ENCODE data around the gene CHAT.

Gene CHAT

GRCh38 chr10:49624629-49625028 lies 10.8 kb downstream of the CHAT start:
- Histone ChIP-seq H3K9me3 (ENCODE audit: control insufficient read depth, insufficient read depth, low read length) (no peaks in the 10 kb centered on the region), H3K4me1 (ENCODE audit: insufficient read depth, low read length) (0 out of 2 replicates have a peak, but pooled peaks cover 2% of the 10 kb centered on the region), H3K9ac (ENCODE audit: low read depth, low read length) (no peak overlapping the region), H3K36me3 (ENCODE audit: insufficient read depth, low read length) (no peaks in the 10 kb centered on the region)

DNA sequence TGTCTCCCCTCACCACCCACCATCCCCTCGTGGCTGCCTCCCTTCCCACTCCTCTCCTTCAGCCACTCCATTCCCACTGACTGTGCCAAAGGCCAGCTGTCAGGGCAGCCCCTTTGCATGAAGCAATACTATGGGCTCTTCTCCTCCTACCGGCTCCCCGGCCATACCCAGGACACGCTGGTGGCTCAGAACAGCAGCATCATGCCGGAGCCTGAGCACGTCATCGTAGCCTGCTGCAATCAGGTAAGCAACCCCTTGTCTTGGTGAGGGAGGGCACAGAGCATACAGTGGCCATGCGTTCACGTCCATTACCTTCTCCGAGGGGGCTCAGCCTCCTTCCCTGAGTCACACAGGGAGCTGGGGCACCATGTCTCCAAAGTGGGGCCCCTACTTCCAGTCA lies 11.6 kb downstream of the CHAT start:
- Histone ChIP-seq H3K9ac (ENCODE audit: low read depth, low read length) (no peak overlapping the region), H3K36me3 (ENCODE audit: insufficient read depth, low read length) (no peaks in the 10 kb centered on the region), H3K4me1 (ENCODE audit: insufficient read depth, low read length) (0 out of 2 replicates have a peak, but pooled peaks cover 2% of the 10 kb centered on the region), H3K9me3 (ENCODE audit: control insufficient read depth, insufficient read depth, low read length) (no peaks in the 10 kb centered on the region)

DNA sequence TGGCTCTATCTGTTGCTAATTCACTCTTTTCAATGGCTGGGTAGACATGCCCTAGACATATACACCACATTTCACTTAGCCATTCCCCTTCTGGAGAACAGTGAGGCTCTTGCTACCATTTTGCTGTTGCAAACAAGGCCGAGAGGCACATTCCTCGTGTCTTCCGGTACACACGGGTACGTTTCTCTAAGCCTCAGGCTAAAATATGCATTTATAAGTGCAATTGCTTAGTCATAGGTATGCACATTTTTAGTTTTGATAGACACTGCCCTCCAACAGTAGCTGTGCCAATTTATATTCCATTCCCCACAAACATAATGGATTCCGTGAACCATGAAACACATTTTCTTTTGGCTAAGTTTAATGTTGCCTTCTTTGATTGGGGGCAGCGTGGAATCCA lies 13.2 kb downstream of the CHAT start:
- no peak overlapping the region for H3K9ac ChIP-seq (ENCODE audit: low read depth, low read length)
- H3K36me3 ChIP-seq (ENCODE audit: insufficient read depth, low read length), result no peaks in the 10 kb centered on the region
- no peaks in the 10 kb centered on the region for H3K9me3 ChIP-seq (ENCODE audit: control insufficient read depth, insufficient read depth, low read length)
- H3K4me1 ChIP-seq (ENCODE audit: insufficient read depth, low read length), result 0 out of 2 replicates have a peak, but pooled peaks cover 2% of the 10 kb centered on the region

DNA sequence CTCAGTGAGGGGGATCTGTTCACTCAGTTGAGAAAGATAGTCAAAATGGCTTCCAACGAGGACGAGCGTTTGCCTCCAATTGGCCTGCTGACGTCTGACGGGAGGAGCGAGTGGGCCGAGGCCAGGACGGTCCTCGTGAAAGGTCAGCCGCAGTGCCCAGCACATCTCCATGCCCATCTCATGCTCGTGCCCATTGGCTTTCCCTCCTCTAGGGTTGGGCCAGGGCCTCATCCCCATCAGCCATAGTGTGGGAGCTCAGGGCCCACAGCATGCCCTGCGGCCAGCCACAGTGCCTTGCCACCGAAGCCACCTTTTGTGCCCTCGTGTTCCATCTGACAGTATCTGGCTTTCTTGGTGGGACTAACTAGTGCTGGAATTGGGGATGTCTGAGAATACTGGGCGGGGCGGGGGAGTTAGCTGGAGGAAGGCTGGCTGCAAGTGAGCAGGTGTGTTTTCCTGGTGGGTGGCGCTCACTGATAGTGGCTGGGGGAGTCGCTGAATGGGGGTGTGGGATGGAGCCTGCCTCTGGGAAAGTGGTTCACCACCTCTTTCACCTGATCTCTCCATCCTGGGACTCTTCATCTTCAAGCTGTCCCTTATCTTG lies 13.9 kb downstream of the CHAT start:
- H3K9ac ChIP-seq (ENCODE audit: low read depth, low read length), result no peak overlapping the region
- H3K9me3 ChIP-seq (ENCODE audit: control insufficient read depth, insufficient read depth, low read length), result no peaks in the 10 kb centered on the region
- 0 out of 2 replicates have a peak, but pooled peaks cover 2% of the 10 kb centered on the region for H3K4me1 ChIP-seq (ENCODE audit: insufficient read depth, low read length)
- no peaks in the 10 kb centered on the region for H3K36me3 ChIP-seq (ENCODE audit: insufficient read depth, low read length)

GRCh38 chr10:49628599-49628998 lies 14.8 kb downstream of the CHAT start:
- no peaks in the 10 kb centered on the region for H3K36me3 ChIP-seq (ENCODE audit: insufficient read depth, low read length)
- 0 out of 2 replicates have a peak, but pooled peaks cover 1% of the 10 kb centered on the region for H3K4me1 ChIP-seq (ENCODE audit: insufficient read depth, low read length)
- no peaks in the 10 kb centered on the region for H3K9me3 ChIP-seq (ENCODE audit: control insufficient read depth, insufficient read depth, low read length)
- no peak overlapping the region for H3K9ac ChIP-seq (ENCODE audit: low read depth, low read length)

DNA sequence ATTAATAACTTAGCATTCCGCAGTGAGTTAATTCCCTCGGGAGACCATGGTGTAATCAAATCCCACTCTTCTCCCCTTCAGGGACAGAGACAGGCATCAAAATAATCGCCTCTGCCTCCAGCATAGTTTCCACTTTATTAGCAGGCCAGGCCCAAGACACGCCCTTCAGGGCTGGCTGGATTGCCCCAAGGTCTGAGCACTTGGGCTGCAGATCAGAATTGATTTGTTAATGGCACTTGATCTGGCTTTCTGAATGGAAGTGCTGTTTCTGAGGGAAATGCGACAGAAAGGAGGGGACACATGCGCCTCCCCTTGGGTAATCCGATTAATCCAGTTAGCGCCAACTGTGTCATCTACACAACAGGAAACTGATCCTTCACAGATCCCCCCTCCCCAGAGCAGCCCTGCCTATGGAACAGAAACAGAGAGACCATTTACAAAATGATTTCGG lies 15.6 kb downstream of the CHAT start:
- Histone ChIP-seq H3K9me3 (ENCODE audit: control insufficient read depth, insufficient read depth, low read length) (no peaks in the 10 kb centered on the region), H3K4me1 (ENCODE audit: insufficient read depth, low read length) (no peaks in the 10 kb centered on the region), H3K36me3 (ENCODE audit: insufficient read depth, low read length) (no peaks in the 10 kb centered on the region), H3K9ac (ENCODE audit: low read depth, low read length) (no peak overlapping the region)

DNA sequence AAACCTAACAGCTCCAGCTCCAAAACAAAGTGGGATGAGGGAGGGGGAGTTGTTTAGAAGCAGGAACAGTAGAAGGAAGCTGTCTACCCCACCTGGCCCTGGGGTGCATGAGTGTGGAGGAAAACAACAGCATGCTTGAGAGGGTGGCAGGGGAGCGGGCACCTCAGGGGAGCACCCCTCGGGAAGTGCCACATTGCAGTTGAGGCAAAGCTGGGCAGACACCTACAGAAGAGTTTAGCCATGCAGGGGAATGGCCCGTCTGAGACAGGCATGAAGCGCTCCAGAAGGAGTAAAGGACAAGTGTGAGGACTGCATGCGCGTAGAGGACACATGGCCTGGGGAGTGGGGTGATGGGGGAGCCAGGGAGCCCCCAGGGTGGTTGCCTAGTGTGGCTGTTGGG lies 18.1 kb downstream of the CHAT start:
- Histone ChIP-seq H3K4me1 (ENCODE audit: insufficient read depth, low read length) (no peaks in the 10 kb centered on the region), H3K9ac (ENCODE audit: low read depth, low read length) (no peak overlapping the region), H3K36me3 (ENCODE audit: insufficient read depth, low read length) (no peaks in the 10 kb centered on the region), H3K9me3 (ENCODE audit: control insufficient read depth, insufficient read depth, low read length) (no peaks in the 10 kb centered on the region)

DNA sequence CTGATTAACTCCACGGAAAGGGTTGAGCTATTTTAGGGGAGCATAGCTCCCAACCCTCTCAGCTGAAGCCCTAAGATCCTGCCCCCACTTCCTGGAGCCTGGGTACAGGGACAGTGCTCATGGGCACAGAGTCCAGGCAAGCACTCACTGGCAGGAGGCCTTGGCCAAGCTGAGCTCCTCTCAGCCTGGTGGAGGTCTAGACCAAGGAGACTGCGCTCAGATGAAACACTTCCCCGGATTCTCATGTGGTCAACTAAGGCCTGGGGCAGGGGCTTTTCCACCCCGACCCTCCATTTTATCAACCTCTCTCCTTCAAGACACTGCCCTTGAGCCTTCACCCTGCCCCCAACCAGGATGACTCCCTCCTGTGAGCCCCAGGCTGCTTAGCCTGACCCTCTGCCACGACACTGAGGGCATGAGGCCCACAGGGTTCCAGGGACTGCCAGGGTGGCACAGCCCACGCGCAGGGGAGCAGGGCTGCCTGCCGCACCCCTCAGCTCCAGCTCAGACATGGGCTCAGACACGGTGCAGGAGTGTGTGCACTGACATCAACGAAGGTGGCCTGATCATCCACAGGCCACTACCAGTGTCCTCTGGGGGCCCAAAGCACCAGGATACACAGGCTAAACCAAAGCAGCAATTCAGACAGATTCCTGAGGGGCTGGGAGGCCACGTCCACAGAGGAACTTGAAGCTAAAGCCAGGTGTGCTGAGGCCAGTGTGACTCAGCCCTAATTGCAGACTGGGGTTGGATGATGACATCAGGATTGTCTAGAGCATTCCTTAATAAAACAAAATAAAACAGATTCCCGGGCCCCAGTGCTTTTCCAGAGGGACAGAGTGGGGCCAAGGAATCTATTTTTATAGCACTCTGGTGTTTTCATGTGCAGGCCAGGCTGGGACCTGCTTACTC lies 18.8 kb downstream of the CHAT start:
- Histone ChIP-seq H3K4me1 (ENCODE audit: insufficient read depth, low read length) (no peaks in the 10 kb centered on the region), H3K36me3 (ENCODE audit: insufficient read depth, low read length) (no peaks in the 10 kb centered on the region), H3K9ac (ENCODE audit: low read depth, low read length) (no peak overlapping the region), H3K9me3 (ENCODE audit: control insufficient read depth, insufficient read depth, low read length) (no peaks in the 10 kb centered on the region)

- no peaks in the 10 kb centered on the region for H3K9me3 ChIP-seq (ENCODE audit: control insufficient read depth, insufficient read depth, low read length)
- H3K36me3 ChIP-seq (ENCODE audit: insufficient read depth, low read length), result no peaks in the 10 kb centered on the region
- H3K9ac ChIP-seq (ENCODE audit: low read depth, low read length), result no peak overlapping the region
- H3K4me1 ChIP-seq (ENCODE audit: insufficient read depth, low read length), result no peaks in the 10 kb centered on the region
Observed at GRCh38 chr10:49633327-49634068, 19.7 kb downstream of the CHAT start.

DNA sequence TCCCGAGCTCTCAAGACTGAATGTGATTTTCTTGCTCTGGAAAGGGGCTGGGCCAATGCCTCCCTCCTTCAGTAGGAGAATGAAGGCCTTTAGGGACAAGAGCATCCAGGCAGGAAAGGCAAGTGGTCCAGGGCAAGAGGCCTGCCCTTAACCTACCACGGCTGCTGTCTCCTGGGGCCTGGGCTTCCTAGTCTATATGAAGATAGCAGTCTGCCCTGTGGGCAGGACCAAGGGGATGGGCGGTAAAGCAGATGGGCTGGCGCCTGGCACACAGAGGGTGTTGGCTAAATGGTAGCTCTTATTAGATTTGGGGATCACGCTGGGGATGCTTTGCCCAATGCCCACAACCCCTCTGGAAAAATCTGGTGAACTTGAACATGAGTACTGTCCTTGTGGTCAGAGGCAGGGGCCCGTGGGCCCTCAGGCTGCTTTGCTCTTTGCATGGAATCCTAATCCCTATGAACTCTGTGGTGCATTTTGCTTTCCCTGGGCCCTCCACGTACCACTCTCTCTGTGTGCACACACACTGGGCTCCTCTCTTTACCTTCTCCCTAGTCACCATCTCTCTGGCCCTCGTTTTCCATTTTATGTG lies 20.3 kb downstream of the CHAT start:
- H3K9me3 ChIP-seq (ENCODE audit: control insufficient read depth, insufficient read depth, low read length), result no peaks in the 10 kb centered on the region
- no peak overlapping the region for H3K9ac ChIP-seq (ENCODE audit: low read depth, low read length)
- H3K4me1 ChIP-seq (ENCODE audit: insufficient read depth, low read length), result no peaks in the 10 kb centered on the region
- H3K36me3 ChIP-seq (ENCODE audit: insufficient read depth, low read length), result no peaks in the 10 kb centered on the region

- H3K9me3 ChIP-seq (ENCODE audit: control insufficient read depth, insufficient read depth, low read length), result no peaks in the 10 kb centered on the region
- H3K36me3 ChIP-seq (ENCODE audit: insufficient read depth, low read length), result no peaks in the 10 kb centered on the region
- no peak overlapping the region for H3K9ac ChIP-seq (ENCODE audit: low read depth, low read length)
- no peaks in the 10 kb centered on the region for H3K4me1 ChIP-seq (ENCODE audit: insufficient read depth, low read length)
Observed at GRCh38 chr10:49642311-49642710, 28.5 kb downstream of the CHAT start.

- Histone ChIP-seq H3K9ac (ENCODE audit: low read depth, low read length) (no peak overlapping the region), H3K9me3 (ENCODE audit: control insufficient read depth, insufficient read depth, low read length) (no peaks in the 10 kb centered on the region), H3K36me3 (ENCODE audit: insufficient read depth, low read length) (no peaks in the 10 kb centered on the region), H3K4me1 (ENCODE audit: insufficient read depth, low read length) (no peaks in the 10 kb centered on the region)
Observed at GRCh38 chr10:49643241-49644034, 29.6 kb downstream of the CHAT start.

DNA sequence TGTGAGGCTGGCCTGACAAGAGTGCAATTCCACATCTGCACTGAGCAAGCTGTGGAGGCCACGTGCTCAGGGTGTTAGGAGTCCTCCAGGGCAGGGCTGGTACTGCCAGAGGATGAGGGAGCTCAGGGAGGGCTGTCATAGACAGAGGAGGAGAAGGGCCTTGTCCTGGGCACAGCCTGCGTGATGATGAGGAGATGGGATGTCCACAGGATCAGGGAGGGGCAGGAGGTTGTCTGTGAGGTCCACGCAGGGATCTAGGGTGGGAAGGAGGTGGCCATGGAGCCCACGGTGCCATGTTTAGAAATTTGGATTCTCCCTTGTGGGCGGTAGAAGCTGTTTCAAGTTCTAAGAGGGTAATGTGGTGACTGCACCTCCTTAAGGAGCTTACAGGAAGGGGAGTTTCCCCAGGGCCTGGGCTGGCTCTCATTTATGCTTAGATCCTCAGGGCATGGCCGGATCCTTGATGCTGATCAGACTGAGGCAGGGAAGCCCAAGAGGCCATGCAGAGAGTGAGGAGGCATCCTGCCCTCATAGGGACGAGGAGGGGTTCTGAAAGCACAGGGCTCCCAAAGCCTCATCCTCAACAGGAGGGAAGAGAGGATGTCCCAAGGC lies 30.3 kb downstream of the CHAT start:
- Histone ChIP-seq H3K36me3 (ENCODE audit: insufficient read depth, low read length) (no peaks in the 10 kb centered on the region), H3K9me3 (ENCODE audit: control insufficient read depth, insufficient read depth, low read length) (no peaks in the 10 kb centered on the region), H3K4me1 (ENCODE audit: insufficient read depth, low read length) (peaks cover under 1% of the 10 kb centered on the region; the same call in 1 of the 2 replicates), H3K9ac (ENCODE audit: low read depth, low read length) (no peak overlapping the region)

Measured in ES-I3 (cell line).